Measurements from ENCODE around the gene FUT3.

The FUT3 gene

DNA sequence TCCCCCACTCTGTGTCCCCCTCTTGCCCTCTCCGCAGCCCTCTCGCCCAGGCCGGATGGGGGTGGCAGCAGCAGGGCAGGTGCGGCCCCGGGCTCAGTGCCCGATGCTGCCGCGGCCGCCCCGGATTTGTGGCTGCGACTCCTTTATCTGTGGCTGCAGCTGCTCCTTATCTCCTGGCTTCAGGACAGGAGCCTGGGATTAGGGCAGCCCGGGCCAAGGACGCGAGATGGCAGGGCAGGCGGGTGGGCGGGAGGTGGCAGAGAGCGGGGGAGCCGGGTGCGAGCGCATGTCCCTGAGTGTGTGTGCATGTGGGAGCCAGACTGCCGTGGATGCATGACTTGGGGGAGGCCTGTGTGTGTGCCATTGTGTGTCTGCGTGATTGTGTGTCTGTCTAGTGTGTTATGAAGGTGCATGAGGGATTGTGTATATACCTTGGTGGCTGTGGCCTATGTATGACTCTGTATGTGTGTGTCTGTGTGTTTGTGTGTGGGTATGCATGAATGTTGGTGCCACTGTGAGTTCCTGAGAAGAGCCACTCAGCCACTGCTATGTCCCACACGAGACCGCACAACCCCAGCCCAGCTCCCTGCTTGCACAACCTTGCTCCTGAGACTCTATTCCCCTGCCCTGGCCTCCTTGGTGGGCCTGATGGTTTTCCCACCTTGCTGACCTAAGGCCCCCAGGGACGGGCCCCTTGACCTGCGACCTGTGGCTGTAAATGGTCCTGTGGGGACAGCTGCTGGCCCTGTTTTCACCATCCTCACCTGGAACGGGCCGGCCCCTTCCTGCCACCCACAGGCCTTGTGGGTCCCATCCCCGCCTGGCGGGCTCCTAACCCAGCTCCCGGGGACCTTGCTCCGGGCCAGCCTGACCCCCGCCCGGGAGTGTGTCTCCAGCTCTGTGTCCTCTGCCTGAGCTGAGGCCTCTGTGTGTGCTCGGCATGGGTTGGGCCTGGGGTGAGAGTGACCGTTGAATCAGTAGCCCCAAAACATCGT is 51.7 kb downstream of the FUT3 start:
- no peak for DNase-seq

DNA sequence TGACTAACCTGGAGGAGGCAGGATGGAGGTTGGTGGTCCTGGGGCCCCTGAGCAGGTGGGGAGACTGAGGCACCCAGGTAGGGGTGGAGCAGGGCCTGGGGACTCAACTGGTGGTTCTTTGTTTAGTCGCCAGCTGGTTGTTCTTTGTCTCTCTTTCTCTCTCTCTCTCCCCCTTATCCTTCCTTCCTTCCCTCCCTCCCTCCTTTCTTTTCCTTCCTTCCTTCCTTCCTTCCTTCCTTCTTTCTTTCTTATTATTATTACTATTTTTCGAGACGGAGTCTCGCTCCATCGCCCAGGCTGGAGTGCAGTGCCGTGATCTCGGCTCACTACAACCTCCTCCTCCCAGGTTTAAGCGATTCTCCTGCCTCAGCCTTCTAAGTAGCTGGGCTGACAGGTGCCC is 53.0 kb downstream of the FUT3 start:
- no peak for DNase-seq

- DNase-seq, result no peak
Observed at GRCh38 chr19:5795382-5795919, 55.8 kb downstream of the FUT3 start.

- DNase-seq, result no peak
Observed at GRCh38 chr19:5793188-5793587, 58.1 kb downstream of the FUT3 start.

All from NCI-H2227 treated with DMSO at 0.1 percent for 48 hours (cell line).